8988T (cell line): Measurements from ENCODE around the gene ASNSD1.
A peak's percentile ranks its signal among the peaks of the same experiment; 100 is the strongest.

Source experiments
- DNase-seq: peaks from one replicate; pipeline ENCODE4 v3.0.0; 2011

ASNSD1 gene

DNA sequence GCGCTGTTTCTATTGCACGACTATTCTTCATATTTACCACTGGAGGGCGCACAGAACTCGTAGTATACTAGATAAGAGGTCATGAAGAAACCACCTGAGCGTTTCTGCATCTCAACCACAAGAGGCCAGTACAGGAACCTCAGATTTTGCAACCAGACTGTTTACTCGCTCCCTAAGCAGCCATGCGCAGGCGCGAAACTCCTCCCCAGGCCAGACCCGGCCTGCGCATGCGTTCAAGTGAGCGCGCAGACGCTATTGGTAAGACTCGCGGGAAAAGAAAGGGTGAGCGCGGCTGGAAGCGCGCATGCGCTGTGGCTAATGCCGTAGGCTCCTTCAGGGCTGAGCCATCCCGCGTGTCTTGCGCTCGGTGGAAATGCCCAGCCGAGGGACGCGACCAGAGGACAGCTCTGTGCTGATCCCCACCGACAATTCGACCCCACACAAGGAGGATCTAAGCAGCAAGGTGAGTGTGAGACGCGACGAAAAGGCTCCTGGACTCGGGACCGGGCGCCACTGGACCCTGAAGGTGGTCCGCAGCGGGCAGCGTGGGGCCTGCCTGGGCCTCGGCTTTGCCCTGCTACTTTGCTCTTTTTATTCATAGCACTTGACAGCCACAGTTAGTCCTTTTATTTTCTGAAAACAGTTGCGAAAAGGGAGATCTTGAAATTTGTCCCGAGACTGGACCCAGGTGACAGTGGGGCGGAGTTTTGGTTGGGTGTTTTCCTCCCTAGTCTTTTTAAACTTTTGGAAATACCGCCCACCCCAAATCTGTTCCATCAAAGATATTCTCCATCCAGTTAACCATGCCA is at the start of gene ASNSD1:
Gene ASNSD1, plus strand, starts transcription at position 312 of the 809 bp plus-strand sequence. CDS start 4,674 bp downstream, outside the sequence.
- peak; percentile 78 for DNase-seq

GRCh38 chr2:189613077-189613636 is 48.1 kb upstream of the ASNSD1 start:
- DNase-seq, result no peak

DNA sequence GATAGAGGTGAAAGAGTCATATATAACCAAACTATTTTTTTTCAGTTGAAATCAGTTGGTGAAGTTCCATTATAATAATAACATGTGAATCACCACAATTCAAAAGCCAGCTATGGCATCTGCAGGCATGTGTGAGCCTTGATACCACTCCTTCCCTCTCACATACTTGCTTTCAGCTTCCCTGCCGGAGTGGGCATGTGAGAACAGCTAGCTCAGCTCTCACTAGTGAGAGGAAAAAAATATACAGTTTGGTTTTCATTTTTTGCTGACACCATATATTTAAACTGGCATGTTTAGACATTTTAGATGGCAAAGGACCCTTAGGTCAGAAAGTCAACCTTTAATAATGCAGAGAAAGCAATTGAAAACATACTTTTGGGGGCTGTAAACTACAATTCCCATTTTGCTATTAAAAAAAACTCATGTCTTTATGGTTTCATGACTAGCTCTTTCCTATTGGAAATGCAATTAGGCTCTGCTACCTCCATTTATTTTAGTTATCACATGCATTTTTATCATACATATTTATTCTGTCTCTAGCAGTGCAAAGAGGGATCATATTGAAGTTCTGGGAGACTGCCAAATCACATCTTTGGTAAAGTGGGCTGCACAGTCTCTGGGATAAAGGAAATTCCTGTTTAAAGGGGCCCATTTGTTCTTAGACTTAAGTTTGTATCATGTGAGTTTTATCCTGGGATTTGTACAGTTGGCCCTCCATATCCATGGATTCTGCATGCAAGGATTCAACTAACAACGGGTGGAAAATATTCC is 47.4 kb upstream of the ASNSD1 start:
- no peak for DNase-seq

DNA sequence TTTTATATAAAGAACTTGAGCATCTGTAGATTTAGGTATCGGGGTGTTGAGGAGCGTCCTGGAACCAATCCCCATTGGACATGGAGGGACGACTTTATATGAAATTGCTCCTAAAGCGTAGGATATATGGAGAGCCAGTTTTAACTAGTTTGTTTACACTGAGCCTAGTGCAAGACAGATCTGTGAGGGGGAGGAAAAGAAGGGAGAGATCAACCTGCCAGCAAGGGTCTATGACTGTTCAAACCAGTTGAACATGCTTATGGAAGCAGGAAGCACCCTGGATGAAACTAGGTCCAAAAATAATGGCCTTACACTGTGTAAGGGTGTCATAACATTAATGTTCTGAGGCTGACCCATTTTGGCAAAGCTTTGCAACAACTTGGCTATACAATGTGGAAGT is 46.7 kb upstream of the ASNSD1 start:
- DNase-seq, result no peak

DNA sequence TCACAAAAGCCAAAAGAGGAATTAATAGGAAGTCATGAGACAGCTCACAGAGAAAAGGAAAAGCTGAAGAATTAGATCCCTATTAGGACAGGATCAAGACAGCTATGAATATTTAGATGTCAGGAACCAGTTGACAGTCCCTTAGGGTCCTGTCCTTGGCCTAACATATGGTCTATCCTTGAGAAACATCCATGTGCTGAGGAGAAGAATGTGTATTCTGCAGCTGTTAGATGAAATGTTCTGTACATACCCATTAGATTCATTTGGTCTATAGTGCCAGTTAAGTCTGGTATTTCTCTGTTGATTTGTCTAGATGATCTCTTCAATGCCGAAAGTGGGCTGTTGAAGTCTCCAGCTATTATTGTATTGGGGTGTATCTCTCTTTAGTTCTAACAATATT is 43.1 kb upstream of the ASNSD1 start:
- DNase-seq, result no peak

DNA sequence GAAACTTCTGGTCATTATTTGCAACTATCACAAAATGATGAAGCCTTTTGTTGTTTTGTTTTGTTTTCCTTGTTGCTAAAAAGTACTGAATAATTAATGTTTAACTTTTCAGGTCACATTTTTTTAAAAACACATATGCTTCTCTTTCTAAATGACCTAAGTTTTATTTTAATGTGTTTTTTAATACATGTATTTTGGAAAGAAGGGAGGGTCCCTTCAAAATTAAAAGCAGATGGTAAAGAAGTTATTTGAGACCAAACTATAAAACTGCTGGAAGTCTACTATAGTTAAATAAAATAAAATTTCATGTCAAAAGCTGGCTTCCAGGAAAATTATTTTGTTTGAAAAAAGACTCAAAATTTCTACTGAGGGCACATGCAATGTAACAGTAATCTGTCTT is 39.5 kb upstream of the ASNSD1 start:
- DNase-seq, result no peak

DNA sequence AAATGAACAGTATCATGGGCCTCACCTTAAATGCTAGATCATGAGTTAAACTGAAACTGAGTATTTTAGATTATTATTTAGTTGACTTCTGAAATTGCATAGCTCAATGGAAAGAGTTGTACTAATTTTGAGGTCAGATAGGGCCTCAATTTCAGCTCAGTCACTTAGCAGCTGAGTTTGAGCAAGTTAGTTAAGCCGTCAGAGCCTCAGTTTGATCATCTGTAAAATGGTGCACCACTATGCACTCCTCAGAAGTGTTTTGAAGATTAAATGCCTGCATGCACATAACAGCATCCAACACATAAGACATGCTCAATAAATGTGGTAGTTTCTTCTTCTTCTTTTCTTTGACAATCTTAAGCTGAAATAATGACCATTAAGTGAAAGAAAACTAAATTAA is 38.2 kb upstream of the ASNSD1 start:
- no peak for DNase-seq

- no peak for DNase-seq
Measured at GRCh38 chr2:189624648-189625355, 36.5 kb upstream of the ASNSD1 start.

DNA sequence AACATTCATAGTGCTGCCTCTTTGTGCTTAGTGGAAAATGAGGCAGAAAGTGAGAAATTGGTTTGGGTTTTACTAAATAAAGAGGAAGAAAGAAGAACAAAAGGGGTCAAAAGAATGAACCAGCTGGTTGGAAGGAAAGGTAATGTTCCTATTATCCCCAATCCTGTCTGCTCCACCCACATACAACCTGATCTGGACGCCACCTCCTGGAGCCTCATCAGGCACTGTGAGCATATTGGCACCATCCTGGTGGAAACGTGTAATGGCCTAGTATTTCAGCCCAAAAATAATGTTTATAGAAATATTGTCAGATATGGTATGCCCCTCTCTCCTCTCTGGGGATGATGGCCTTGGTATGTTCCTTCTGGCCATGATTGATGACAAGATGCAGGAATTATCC is 35.6 kb upstream of the ASNSD1 start:
- DNase-seq, result no peak

DNA sequence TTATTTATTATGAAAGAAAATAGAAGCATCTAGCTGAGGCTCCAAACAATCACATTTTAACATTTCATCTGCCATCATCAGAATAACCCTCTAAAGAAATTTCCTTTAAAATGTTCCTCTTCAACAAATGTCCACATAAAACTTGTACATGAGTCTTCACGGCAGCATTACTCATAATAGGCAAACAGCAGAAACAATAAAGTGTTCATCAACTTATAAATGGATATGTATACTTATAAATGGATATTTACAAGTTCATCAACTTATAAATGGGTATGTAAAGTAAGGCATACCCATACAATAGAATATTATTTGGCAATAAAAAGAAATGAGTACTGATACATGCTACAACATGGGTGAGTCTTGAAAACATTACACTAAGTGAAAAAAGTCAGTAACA is 33.5 kb upstream of the ASNSD1 start:
- no peak for DNase-seq

- no peak for DNase-seq
Measured at GRCh38 chr2:189628817-189629530, 32.3 kb upstream of the ASNSD1 start.

DNA sequence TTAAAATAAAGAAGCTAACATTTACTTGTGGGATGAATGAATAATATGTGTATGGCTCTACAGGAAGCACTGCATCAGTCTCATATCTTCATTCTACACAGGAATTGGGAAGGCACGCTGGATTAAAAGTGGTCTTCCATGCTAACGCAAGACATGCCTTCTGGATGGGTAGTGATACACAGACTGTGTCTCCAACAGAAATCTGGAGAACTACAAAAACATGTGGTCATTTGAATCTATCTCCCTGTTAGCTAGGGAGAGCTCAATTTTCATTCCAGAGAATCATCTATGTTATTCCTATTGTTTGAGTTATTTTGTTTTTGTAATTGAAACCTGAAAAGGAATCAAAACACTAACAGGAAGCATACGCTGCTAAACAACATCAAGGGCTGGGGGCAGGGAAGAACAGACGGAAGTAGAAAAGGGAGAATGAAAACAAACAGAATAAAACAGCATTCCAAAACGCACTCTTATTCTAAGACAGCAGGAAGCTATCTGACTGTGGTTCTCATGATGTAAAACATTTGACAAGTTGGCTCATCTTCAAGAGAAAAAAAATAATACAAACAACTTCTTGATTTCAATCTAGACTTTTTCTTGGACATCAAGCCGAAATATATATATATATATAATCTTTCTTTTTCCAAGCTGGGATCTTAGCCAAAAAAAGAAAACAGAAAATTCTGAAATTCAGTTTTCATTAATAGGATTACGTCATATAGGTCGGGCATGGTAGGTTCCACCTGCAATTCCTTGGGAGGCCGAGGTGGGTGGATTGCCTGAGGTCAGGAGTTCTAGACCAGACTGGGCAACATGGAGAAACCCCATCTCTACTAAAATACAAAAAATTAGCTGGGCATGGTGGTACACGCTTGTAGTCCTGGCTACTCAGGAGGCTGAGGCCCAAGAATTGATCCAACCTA is 31.5 kb upstream of the ASNSD1 start:
- no peak for DNase-seq

GRCh38 chr2:189631849-189632248 is 29.4 kb upstream of the ASNSD1 start:
- DNase-seq, result no peak

DNA sequence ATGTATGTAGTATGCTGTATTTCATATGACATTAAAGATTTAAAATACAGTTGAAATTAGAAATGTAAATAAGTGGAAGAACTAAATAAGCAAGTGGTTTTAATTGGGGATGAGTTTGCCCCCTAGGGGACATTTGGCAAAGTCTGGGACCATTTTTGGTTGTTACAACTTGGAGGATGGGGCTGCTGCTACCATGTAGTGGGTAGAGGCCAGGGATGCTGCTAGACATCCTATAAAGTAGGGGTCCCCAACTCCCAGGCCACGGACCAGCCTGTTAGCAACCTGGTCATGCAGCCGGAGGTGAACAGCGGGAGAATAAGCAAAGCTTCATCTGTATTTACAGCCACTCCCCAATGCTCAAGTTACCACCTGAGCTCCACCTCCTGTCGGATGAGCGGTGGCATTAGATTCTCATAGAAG is 27.9 kb upstream of the ASNSD1 start:
- no peak for DNase-seq

DNA sequence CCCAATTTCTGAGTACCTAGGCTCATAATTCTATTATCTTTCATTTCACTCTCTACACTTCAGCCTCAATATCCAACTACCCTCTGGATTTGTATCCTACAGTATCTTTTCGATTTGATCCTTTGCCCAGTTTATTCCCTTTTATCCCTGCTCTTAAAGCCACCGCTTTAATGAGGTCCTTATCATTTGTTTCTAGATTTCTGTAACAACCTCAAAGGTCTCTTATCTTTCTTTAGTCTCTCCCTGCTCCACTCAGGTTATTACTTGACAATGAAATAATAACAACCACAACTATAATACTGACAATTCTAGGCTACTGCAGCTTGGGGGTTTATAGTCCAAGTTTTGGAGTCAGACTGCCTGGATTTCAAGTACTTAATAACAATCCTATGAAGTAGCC is 25.9 kb upstream of the ASNSD1 start:
- DNase-seq, result no peak

- no peak for DNase-seq
Measured at GRCh38 chr2:189638301-189639006, 22.8 kb upstream of the ASNSD1 start.

- no peak for DNase-seq
Measured at GRCh38 chr2:189639007-189639609, 22.2 kb upstream of the ASNSD1 start.

DNA sequence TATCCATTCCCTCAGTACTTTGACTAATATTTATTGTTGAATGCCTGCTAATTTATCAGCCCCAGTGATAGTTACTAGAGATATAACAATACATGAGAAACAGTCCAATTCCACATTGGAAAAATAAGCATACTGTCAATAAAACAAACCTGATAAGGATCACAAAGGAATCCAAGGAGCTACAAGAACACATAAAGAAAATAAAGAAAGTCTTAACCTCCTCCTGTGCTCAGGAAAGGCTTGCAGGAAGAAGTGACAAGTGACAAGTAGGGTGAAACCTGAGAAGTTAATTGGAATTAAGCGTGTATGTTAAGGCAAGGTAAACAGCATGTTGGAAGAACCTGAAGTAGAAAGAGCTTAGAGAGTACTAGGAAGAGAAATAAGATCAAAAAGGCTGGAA is 20.3 kb upstream of the ASNSD1 start:
- no peak for DNase-seq

DNA sequence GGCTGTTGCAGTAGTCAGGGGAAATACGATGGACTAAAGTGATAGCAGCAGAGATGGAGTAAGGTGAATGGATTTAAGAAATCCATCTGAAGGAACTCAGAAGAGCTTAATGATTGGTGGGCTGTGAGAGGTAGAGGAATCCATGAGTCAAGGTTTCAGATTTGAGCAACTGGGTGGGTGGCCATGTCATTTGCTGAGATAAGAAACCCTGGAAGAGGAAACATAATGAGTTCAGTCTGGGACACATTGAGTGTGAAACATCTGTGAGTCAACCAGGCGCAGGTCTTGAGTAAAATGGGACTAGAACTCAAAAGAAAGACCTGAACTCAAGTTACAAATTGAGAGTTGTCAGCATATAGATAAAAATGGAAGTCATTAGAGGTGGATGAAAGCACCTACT is 19.7 kb upstream of the ASNSD1 start:
- no peak for DNase-seq

DNA sequence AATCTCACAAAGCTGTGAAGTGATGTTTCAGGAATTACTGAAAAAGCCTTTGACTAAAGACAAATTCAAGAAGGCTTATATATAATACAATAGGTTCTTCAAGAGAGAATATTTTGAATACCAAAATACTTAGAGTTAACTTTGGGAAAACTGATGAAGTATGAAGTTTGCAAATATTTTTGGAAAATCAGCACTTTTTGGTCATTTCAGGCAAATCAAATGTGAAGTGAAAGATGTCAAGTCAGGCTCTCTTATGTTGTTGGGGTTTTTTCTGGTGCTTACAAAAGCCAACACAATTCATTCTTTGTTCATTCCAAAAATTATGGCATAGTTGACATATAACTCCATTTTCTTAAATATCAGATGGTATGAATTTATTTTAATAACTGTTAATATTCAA is 14.7 kb upstream of the ASNSD1 start:
- no peak for DNase-seq
